Measurements from ENCODE around the gene WDR88.
"Not testable (repeated sequence)": the region's sequence is repeated elsewhere in the genome, so short reads cannot be mapped to it uniquely, and the experiment has no call there.

WDR88 gene

DNA sequence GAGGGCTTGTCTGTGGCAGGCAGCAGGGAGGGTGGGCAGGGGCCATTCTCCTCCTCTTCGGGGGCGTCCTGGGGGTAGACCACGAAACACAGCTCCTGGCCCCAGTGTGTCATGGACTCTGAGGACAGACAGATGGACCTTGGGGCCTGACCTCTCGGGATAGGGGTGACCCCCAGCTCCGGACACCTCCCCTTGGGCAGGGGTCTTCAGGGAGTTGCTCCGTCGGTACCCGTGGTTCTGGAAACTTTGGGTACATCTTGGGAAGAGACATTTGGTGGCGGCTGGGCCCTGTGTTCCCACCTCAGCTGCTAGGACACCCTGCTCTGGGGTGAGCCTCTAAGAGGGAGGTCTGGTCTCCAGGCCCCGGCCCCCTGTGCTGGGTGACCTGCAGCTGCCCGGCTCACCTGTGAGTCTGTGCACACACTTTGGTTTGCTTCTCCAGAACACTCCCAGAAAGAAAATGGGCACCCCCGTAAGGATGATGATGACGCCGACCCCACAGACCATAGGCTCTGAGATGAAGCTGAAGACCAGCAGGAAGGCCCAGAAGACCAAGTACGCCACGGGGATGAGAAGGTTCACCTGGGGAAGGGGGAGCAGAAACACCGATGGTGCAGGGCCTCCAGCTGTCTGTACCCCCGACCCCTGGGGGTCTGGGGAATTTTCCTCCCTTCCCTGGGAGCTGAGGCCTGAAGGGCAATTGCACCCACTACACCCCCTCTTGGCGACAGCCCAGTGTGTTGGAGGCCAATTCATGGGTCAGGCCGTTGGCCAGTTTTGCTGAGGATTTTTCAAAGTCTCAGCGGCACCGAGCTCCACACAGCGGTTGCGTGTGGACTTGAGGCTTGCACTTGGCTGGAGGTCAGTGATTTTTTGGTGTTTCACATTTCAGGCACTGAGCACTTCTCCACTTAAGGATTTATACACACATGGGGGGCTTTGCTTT lies 77.3 kb downstream of the WDR88 start:
- no peaks in the 10 kb centered on the region for H3K27me3 ChIP-seq (ENCODE audit: control insufficient read depth, insufficient read depth, low read length)
- H3K27ac ChIP-seq (ENCODE audit: low read length), result no peak overlapping the region
- H3K4me3 ChIP-seq (ENCODE audit: low read length), result no peak overlapping the region
- H3K9ac ChIP-seq (ENCODE audit: low read length), result no peak overlapping the region
- no peaks in the 10 kb centered on the region for H3K9me3 ChIP-seq (ENCODE audit: control insufficient read depth, low read depth, low read length)
- no peaks in the 10 kb centered on the region for H3K4me1 ChIP-seq (ENCODE audit: control insufficient read depth, low read depth, low read length)
- H3K36me3 ChIP-seq (ENCODE audit: control insufficient read depth, low read depth, low read length), result peaks cover 5% of the 10 kb centered on the region

DNA sequence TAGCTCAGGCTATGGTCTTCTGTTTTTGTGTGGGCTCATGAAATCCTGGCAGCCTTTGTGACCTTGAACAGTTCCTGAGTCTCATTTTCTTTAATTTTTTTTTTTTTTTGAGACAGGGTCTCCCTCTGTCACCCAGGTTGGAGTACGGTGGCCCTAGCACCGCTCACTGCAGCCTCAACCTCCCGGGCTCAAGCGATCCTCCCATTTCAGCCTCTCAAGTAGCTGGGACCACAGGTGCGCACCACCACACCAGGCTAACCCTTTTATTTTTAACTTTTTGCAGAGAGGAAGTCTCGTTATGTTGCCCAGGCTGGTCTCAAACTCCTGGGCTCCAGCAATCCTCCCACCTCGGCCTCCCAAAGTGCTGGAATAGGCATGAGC lies 77.9 kb downstream of the WDR88 start:
- not testable (repeated sequence) for H3K4me1 ChIP-seq (ENCODE audit: control insufficient read depth, low read depth, low read length); H3K4me3 ChIP-seq (ENCODE audit: low read length); H3K9me3 ChIP-seq (ENCODE audit: control insufficient read depth, low read depth, low read length); H3K27ac ChIP-seq (ENCODE audit: low read length); H3K36me3 ChIP-seq (ENCODE audit: control insufficient read depth, low read depth, low read length); H3K9ac ChIP-seq (ENCODE audit: low read length); H3K27me3 ChIP-seq (ENCODE audit: control insufficient read depth, insufficient read depth, low read length)

DNA sequence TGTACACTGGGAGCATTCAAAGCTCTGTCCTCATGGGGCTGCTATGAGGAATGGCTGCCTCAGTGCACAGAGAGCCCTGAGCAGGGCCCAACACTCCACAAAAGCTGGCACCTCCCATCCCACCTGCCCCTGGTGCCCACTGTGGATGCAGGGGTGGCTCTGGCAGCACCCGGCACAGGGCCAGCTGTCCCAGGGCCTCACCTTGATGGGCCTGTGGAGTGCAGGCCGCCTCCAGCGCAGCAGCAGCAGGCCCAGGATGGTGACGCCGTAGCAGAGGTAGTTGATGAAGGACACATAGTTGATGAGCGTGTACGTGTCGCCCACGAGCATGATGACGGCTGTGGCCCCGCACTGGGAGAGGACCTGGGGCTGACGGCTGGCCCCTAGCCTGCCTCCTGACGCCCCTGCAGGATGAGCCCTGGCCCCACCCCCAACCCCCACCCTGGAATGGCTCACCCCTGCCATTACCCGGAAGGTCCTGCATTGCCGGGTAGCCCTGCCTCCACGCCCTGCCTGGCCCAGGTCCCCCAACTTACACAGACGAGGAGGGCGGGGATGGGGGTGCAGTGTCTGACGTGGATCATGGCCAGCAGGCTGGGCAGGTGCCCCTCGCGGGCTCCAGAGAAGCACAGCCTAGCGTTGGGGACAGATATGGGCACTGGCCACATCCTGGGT lies 78.5 kb downstream of the WDR88 start:
- Histone ChIP-seq H3K36me3 (ENCODE audit: control insufficient read depth, low read depth, low read length) (peaks cover 5% of the 10 kb centered on the region), H3K9me3 (ENCODE audit: control insufficient read depth, low read depth, low read length) (no peaks in the 10 kb centered on the region), H3K4me3 (ENCODE audit: low read length) (no peak overlapping the region), H3K9ac (ENCODE audit: low read length) (no peak overlapping the region), H3K27me3 (ENCODE audit: control insufficient read depth, insufficient read depth, low read length) (no peaks in the 10 kb centered on the region), H3K27ac (ENCODE audit: low read length) (no peak overlapping the region), H3K4me1 (ENCODE audit: control insufficient read depth, low read depth, low read length) (no peaks in the 10 kb centered on the region)

- H3K27ac ChIP-seq (ENCODE audit: low read length), result no peak overlapping the region
- no peaks in the 10 kb centered on the region for H3K27me3 ChIP-seq (ENCODE audit: control insufficient read depth, insufficient read depth, low read length)
- H3K9me3 ChIP-seq (ENCODE audit: control insufficient read depth, low read depth, low read length), result no peaks in the 10 kb centered on the region
- H3K9ac ChIP-seq (ENCODE audit: low read length), result no peak overlapping the region
- H3K4me3 ChIP-seq (ENCODE audit: low read length), result no peak overlapping the region
- no peaks in the 10 kb centered on the region for H3K4me1 ChIP-seq (ENCODE audit: control insufficient read depth, low read depth, low read length)
- no peaks in the 10 kb centered on the region for H3K36me3 ChIP-seq (ENCODE audit: control insufficient read depth, low read depth, low read length)
These were observed 80.0 kb downstream of the WDR88 start for GRCh38 chr19:33211794-33212435.

- H3K4me1 ChIP-seq (ENCODE audit: control insufficient read depth, low read depth, low read length), result no peaks in the 10 kb centered on the region
- no peak overlapping the region for H3K4me3 ChIP-seq (ENCODE audit: low read length)
- H3K27me3 ChIP-seq (ENCODE audit: control insufficient read depth, insufficient read depth, low read length), result no peaks in the 10 kb centered on the region
- H3K9ac ChIP-seq (ENCODE audit: low read length), result no peak overlapping the region
- no peak overlapping the region for H3K27ac ChIP-seq (ENCODE audit: low read length)
- H3K36me3 ChIP-seq (ENCODE audit: control insufficient read depth, low read depth, low read length), result no peaks in the 10 kb centered on the region
- no peaks in the 10 kb centered on the region for H3K9me3 ChIP-seq (ENCODE audit: control insufficient read depth, low read depth, low read length)
These were observed 80.7 kb downstream of the WDR88 start for GRCh38 chr19:33212436-33213172.

GRCh38 chr19:33214596-33214995 lies 82.7 kb downstream of the WDR88 start:
- Histone ChIP-seq H3K9ac (ENCODE audit: low read length) (no peak overlapping the region), H3K4me3 (ENCODE audit: low read length) (no peak overlapping the region), H3K4me1 (ENCODE audit: control insufficient read depth, low read depth, low read length) (no peaks in the 10 kb centered on the region), H3K27ac (ENCODE audit: low read length) (no peak overlapping the region), H3K9me3 (ENCODE audit: control insufficient read depth, low read depth, low read length) (no peaks in the 10 kb centered on the region), H3K27me3 (ENCODE audit: control insufficient read depth, insufficient read depth, low read length) (no peaks in the 10 kb centered on the region), H3K36me3 (ENCODE audit: control insufficient read depth, low read depth, low read length) (no peaks in the 10 kb centered on the region)

- Histone ChIP-seq H3K27me3 (ENCODE audit: control insufficient read depth, insufficient read depth, low read length) (no peaks in the 10 kb centered on the region), H3K27ac (ENCODE audit: low read length) (no peak overlapping the region), H3K4me1 (ENCODE audit: control insufficient read depth, low read depth, low read length) (no peaks in the 10 kb centered on the region), H3K36me3 (ENCODE audit: control insufficient read depth, low read depth, low read length) (no peaks in the 10 kb centered on the region), H3K4me3 (ENCODE audit: low read length) (no peak overlapping the region), H3K9me3 (ENCODE audit: control insufficient read depth, low read depth, low read length) (no peaks in the 10 kb centered on the region), H3K9ac (ENCODE audit: low read length) (no peak overlapping the region)
These were observed 83.7 kb downstream of the WDR88 start for GRCh38 chr19:33215438-33216197.

DNA sequence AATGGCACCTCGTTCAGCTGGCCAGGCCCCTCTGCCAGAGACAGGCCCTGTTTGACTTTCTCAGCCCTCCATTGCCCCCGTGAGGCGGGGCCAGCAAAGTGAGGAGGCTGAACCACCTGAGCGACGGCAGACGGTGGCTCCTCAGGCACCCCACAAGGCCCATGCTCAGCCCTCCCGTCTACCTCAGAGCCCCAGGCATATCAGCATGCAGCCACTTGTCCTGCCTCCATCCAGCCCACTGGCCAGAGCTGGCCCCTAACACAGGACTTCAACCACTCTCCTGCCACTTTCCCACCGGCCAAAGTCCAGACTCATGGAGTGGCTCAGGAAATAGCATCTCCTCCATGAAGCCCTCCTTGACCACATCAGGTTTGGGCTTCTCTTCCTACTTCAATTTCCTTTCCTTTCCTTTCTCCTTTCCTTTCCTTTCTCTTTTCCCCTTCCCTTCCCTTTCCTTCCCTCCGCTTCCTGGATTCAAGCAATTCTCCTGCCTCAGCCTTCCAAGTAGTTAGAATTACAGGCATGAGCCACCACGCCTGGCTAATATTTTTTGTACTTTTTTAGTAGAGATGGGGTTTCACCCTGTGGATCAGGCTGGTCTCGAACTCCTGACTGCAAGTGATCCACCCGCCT lies 84.4 kb downstream of the WDR88 start:
- Histone ChIP-seq H3K36me3 (ENCODE audit: control insufficient read depth, low read depth, low read length) (no peaks in the 10 kb centered on the region), H3K4me1 (ENCODE audit: control insufficient read depth, low read depth, low read length) (no peaks in the 10 kb centered on the region), H3K4me3 (ENCODE audit: low read length) (no peak overlapping the region), H3K9me3 (ENCODE audit: control insufficient read depth, low read depth, low read length) (no peaks in the 10 kb centered on the region), H3K27ac (ENCODE audit: low read length) (no peak overlapping the region), H3K9ac (ENCODE audit: low read length) (no peak overlapping the region), H3K27me3 (ENCODE audit: control insufficient read depth, insufficient read depth, low read length) (no peaks in the 10 kb centered on the region)

DNA sequence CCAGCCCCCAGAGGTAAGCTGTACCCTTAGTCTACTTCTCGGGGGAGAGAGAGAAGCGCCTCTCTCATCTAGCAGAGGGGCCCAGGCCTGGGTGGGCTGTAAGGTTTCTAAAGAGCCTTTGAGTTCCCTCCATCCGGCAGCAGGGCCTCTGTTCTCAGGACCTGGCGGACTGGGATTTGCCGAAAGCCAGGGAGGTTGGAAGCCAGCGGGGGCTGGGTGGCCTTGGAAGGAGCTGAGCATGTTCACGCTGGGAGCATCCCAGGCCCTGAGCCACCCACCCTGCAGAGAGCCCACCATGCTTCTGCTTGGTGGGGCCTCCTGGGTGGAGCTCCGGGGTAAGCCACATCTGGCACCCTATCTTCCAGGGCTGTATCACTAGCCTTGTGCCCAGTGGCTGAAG lies 86.0 kb downstream of the WDR88 start:
- Histone ChIP-seq H3K27ac (ENCODE audit: low read length) (no peak overlapping the region), H3K9ac (ENCODE audit: low read length) (no peak overlapping the region), H3K9me3 (ENCODE audit: control insufficient read depth, low read depth, low read length) (no peaks in the 10 kb centered on the region), H3K4me3 (ENCODE audit: low read length) (no peak overlapping the region), H3K4me1 (ENCODE audit: control insufficient read depth, low read depth, low read length) (no peaks in the 10 kb centered on the region), H3K27me3 (ENCODE audit: control insufficient read depth, insufficient read depth, low read length) (no peaks in the 10 kb centered on the region), H3K36me3 (ENCODE audit: control insufficient read depth, low read depth, low read length) (no peaks in the 10 kb centered on the region)

- H3K9me3 ChIP-seq (ENCODE audit: control insufficient read depth, low read depth, low read length), result no peaks in the 10 kb centered on the region
- no peaks in the 10 kb centered on the region for H3K36me3 ChIP-seq (ENCODE audit: control insufficient read depth, low read depth, low read length)
- no peak overlapping the region for H3K9ac ChIP-seq (ENCODE audit: low read length)
- H3K4me1 ChIP-seq (ENCODE audit: control insufficient read depth, low read depth, low read length), result no peaks in the 10 kb centered on the region
- H3K4me3 ChIP-seq (ENCODE audit: low read length), result no peak overlapping the region
- peaks cover 10% of the 10 kb centered on the region for H3K27me3 ChIP-seq (ENCODE audit: control insufficient read depth, insufficient read depth, low read length)
- no peak overlapping the region for H3K27ac ChIP-seq (ENCODE audit: low read length)
These were observed 87.4 kb downstream of the WDR88 start for GRCh38 chr19:33219261-33219815.

All from iPS-18a (cell line).